PC-3 (cell line): ENCODE results near the gene HOXC12.
A peak's percentile ranks its signal among the peaks of the same experiment; 100 is the strongest.

Experiments
- CTCF ChIP-seq: fragments of 300-600 bp; sonication (generic); conservative IDR thresholded peaks from 2 replicates; pipeline ENCODE4 v1.5.1; 2017; ENCODE audit warnings: antibody characterized with exemption, low read depth, mild to moderate bottlenecking, low read length
- EZH2 ChIP-seq: fragments of 300-600 bp; sonication (generic); IDR thresholded peaks from one replicate; pipeline ENCODE4 v1.6.1; 2017; ENCODE audit warnings: antibody characterized with exemption, mild to moderate bottlenecking, low read length; ENCODE audit not compliant: unreplicated experiment

- TF ChIP-seq CTCF (0 out of 2 replicates have a peak, but pooled peaks have one; percentile 6), EZH2 (no peak)
These were observed 44.2 kb downstream of the HOXC12 start for GRCh38 chr12:53998900-53999236.
